A673 (cell line): ENCODE data around the gene GPC6. TPM values are rescaled to one million over a fixed set of nuclear protein-coding genes. Genes with fewer than 3 reads are reported as not detected.

ENCODE experiments used
- BruUV-seq: library from RNA; stranded (reverse); fragments of 400-500 nt; replicated peaks from 2 replicates; lab custom pipeline; 2021; lab: Mats Ljungman, UMichigan
- CTCF ChIA-PET: fragments of 300-600 bp; sonication (Branson Sonifier 250); formaldehyde crosslinking; loops from one replicate; lab custom pipeline; 2022; ENCODE audit warnings: antibody characterized with exemption; lab: Charles Lee
- POLR2A ChIA-PET: fragments of 300-600 bp; sonication (Branson Sonifier 250); formaldehyde crosslinking; loops from one replicate; lab custom pipeline; 2022; ENCODE audit warnings: antibody characterized with exemption; ENCODE audit not compliant: low non-redundant PET; lab: Charles Lee
- DNase-seq: peaks from one replicate; pipeline ENCODE4 v3.0.0-alpha.2; 2015; ENCODE audit warnings: low spot score
- H3K27ac ChIP-seq: fragments of 200-600 bp; sonication (generic); 2 replicates; pipeline ENCODE4 v1.5.1; 2016; ENCODE audit warnings: mixed run types, low read depth, mild to moderate bottlenecking, mixed read lengths, antibody characterized with exemption, low read length; ENCODE audit not compliant: poor library complexity, severe bottlenecking
- H3K27me3 ChIP-seq: fragments of 200-600 bp; sonication (generic); replicated peaks from 2 replicates; pipeline ENCODE4 v1.6.1; 2017; ENCODE audit warnings: mixed run types, low read depth, mild to moderate bottlenecking, mixed read lengths, antibody characterized with exemption, low read length; ENCODE audit not compliant: insufficient read depth, poor library complexity
- H3K36me3 ChIP-seq: fragments of 200-600 bp; sonication (generic); 2 replicates; pipeline ENCODE4 v1.6.1; 2016; ENCODE audit warnings: mixed run types, mild to moderate bottlenecking, mixed read lengths, antibody characterized with exemption, low read length; ENCODE audit not compliant: insufficient read depth, poor library complexity, severe bottlenecking
- H3K4me1 ChIP-seq: fragments of 200-600 bp; sonication (generic); 2 replicates; pipeline ENCODE4 v1.6.1; 2017; ENCODE audit warnings: mixed run types, mild to moderate bottlenecking, mixed read lengths, antibody characterized with exemption, low read length; ENCODE audit not compliant: insufficient read depth, poor library complexity, severe bottlenecking
- H3K4me3 ChIP-seq: fragments of 200-600 bp; sonication (generic); 2 replicates; pipeline ENCODE4 v1.5.1; 2016; ENCODE audit warnings: low read depth, mixed run types, mild to moderate bottlenecking, mixed read lengths, low read length; ENCODE audit not compliant: poor library complexity, severe bottlenecking
- H3K9me3 ChIP-seq: fragments of 200-600 bp; sonication (generic); 2 replicates; pipeline ENCODE4 v1.6.1; 2016; ENCODE audit warnings: mixed run types, low read depth, mild to moderate bottlenecking, mixed read lengths, antibody characterized with exemption, low read length; ENCODE audit not compliant: poor library complexity, severe bottlenecking
- EZH2 ChIP-seq: fragments of 200-600 bp; sonication (generic); IDR thresholded peaks from 2 replicates; pipeline ENCODE4 v1.6.1; 2017; ENCODE audit warnings: borderline replicate concordance, low read depth, mild to moderate bottlenecking, mixed read lengths, antibody characterized with exemption, low read length; ENCODE audit not compliant: poor library complexity, severe bottlenecking
- intact Hi-C: fragments of 100-400 bp; cut with micrococcal nuclease; formaldehyde crosslinking; loops from one replicate; pipeline ENCODE4 v1.10.0; 2022; ENCODE audit not compliant: unreplicated experiment
- total RNA-seq: library from RNA; stranded (reverse); gene quantifications from 2 replicates; pipeline ENCODE4 v1.2.3, GENCODE V29; 2021
- TF ChIP-seq, protein P1 (sequence below): fragments of 300-800, 200-600 bp; sonication (generic); conservative IDR thresholded peaks from 2 replicates; pipeline ENCODE4 v1.5.1; 2017; ENCODE audit warnings: low read depth, mild to moderate bottlenecking, antibody characterized with exemption, low read length, moderate library complexity, mixed read lengths

The GPC6 gene
- total RNA-seq, 1 experiment from 2014 or later = 23.3 TPM

DNA sequence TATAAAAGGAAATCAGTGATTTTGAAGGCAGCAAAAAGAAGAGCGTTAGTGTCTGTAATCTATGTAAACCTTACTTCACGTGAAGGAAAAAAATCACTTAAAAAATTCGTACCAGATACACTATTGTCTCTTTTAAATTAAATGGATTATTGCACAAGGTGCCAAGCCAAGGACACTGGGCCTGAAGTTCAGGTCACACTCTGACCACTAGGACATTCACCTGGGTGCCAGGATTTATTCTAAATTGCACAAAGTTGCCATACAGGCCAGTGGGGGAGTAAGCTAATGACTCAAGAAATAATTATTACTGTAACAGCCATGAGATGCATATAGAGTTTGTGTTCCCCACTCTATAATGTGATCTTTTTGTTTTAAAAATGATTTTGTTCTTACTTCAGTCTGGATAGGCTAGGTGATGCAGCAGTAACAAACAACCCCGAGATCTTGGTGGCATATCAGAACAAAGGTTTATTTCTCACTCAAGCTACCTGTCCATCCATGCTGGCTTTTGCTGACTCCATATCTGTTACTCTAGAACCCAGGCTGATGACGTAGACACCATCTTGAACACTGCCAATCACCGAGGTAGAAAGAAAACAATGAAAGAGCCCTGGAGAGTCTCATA lies 1000.8 kb downstream of the GPC6 start:
- H3K4me1 ChIP-seq = peaks cover 7% of the 10 kb centered on the region
- ChIA-PET POLR2A (no interaction called here), CTCF (no interaction called here)
- no peaks in the 10 kb centered on the region for H3K27me3 ChIP-seq
- no peaks in the 10 kb centered on the region for H3K36me3 ChIP-seq
- TF ChIP-seq, protein P1, sequence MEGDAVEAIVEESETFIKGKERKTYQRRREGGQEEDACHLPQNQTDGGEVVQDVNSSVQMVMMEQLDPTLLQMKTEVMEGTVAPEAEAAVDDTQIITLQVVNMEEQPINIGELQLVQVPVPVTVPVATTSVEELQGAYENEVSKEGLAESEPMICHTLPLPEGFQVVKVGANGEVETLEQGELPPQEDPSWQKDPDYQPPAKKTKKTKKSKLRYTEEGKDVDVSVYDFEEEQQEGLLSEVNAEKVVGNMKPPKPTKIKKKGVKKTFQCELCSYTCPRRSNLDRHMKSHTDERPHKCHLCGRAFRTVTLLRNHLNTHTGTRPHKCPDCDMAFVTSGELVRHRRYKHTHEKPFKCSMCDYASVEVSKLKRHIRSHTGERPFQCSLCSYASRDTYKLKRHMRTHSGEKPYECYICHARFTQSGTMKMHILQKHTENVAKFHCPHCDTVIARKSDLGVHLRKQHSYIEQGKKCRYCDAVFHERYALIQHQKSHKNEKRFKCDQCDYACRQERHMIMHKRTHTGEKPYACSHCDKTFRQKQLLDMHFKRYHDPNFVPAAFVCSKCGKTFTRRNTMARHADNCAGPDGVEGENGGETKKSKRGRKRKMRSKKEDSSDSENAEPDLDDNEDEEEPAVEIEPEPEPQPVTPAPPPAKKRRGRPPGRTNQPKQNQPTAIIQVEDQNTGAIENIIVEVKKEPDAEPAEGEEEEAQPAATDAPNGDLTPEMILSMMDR = no peak
- no peak for TF ChIP-seq EZH2
- no peaks in the 10 kb centered on the region for H3K9me3 ChIP-seq
- H3K4me3 ChIP-seq = no peak overlapping the region
- no peak overlapping the region for H3K27ac ChIP-seq
- intact Hi-C loops = no loop called here
- no peak for DNase-seq
- no TSS peak for BruUV-seq

DNA sequence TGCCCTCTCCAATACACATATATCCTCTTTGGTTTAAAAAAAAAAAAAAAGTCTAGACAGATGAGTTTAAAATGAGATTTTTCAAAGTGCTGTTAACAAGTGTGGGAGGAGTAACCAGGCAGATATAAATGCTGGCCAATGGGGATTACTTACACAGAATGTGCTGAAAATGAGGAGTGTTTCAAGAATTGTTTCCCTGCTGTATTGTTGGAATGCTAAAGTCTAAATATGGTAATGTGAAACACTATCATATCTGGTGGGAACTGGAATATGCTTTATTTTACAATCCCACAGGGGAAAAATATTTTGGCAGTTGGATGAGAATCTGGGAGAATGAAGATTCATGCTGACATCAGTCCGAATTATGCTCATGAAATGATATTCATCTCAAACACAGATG lies 1002.2 kb downstream of the GPC6 start:
- no peak for DNase-seq
- POLR2A ChIA-PET = no interaction called here
- Histone ChIP-seq H3K4me3 (no peak overlapping the region), H3K9me3 (no peaks in the 10 kb centered on the region), H3K36me3 (no peaks in the 10 kb centered on the region), H3K4me1 (peaks cover 21% of the 10 kb centered on the region), H3K27me3 (no peaks in the 10 kb centered on the region), H3K27ac (no peak overlapping the region)
- intact Hi-C loops = no loop called here
- no TSS peak for BruUV-seq
- TF ChIP-seq EZH2 = no peak
- TF ChIP-seq, protein P1 = no peak
- CTCF ChIA-PET = no interaction called here

- H3K9me3 ChIP-seq = no peaks in the 10 kb centered on the region
- TF ChIP-seq, protein P1 = no peak
- TF ChIP-seq EZH2 = no peak
Measured at GRCh38 chr13:94232161-94232950, 1005.7 kb downstream of the GPC6 start.

More at GRCh38 chr13:94232161-94232950, 1005.7 kb downstream of the GPC6 start:
- H3K27me3 ChIP-seq = no peaks in the 10 kb centered on the region
- no peak overlapping the region for H3K27ac ChIP-seq
- no peak for DNase-seq
- ChIA-PET CTCF (no interaction called here), POLR2A (interaction anchor here (0.7 kb wide), 1 partner anchor 447 kb away, joined by 4 read pairs; no protein-coding TSS in a partner anchor)
- no TSS peak for BruUV-seq
- intact Hi-C loops = no loop called here
- no peak overlapping the region for H3K4me3 ChIP-seq
- H3K36me3 ChIP-seq = no peaks in the 10 kb centered on the region
- H3K4me1 ChIP-seq = peaks cover 43% of the 10 kb centered on the region
